H1 (cell line): ENCODE data around the gene ZMIZ1. TPM values are rescaled to one million over a fixed set of nuclear protein-coding genes. Genes with fewer than 3 reads are reported as not detected.

Experiments
- ASH2L ChIP-seq: fragments of 200-600, 300-600 bp; sonication (generic); IDR thresholded peaks from one replicate; pipeline ENCODE4 v1.7.1; 2017; ENCODE audit warnings: low read length
- CHD1 ChIP-seq: IDR thresholded peaks from 2 replicates; pipeline ENCODE4 v1.6.1; 2012; ENCODE audit warnings: low read depth, low read length, improper control_type of control experiment
- CHD7 ChIP-seq: fragments of 300-600 bp; sonication (generic); IDR thresholded peaks from 2 replicates; pipeline ENCODE4 v1.7.1; 2012; ENCODE audit warnings: low read length, moderate library complexity, mild to moderate bottlenecking, inconsistent platforms; ENCODE audit not compliant: insufficient replicate concordance
- E2F6 ChIP-seq: IDR thresholded peaks from 2 replicates; pipeline ENCODE4 v1.6.1; 2012; ENCODE audit warnings: inconsistent platforms
- JUN ChIP-seq: IDR thresholded peaks from 2 replicates; pipeline ENCODE4 v1.6.1; 2011; ENCODE audit warnings: low read depth, mild to moderate bottlenecking, improper control_type of control experiment, low read length
- JUND ChIP-seq: IDR thresholded peaks from 2 replicates; pipeline ENCODE4 v1.6.1; 2011; ENCODE audit warnings: mild to moderate bottlenecking, improper control_type of control experiment, low read length
- MAX ChIP-seq: IDR thresholded peaks from 2 replicates; pipeline ENCODE4 v1.6.1; 2012; ENCODE audit warnings: inconsistent platforms
- NANOG ChIP-seq: IDR thresholded peaks from 2 replicates; pipeline ENCODE4 v1.6.1; 2011; ENCODE audit warnings: low read length, low read depth, mild to moderate bottlenecking, inconsistent platforms; ENCODE audit not compliant: insufficient read depth, poor library complexity, severe bottlenecking
- RXRA ChIP-seq: IDR thresholded peaks from 2 replicates; pipeline ENCODE4 v1.6.1; 2011; ENCODE audit warnings: low read depth, mild to moderate bottlenecking, low read length, moderate library complexity; ENCODE audit not compliant: insufficient read depth
- SAP30 ChIP-seq: fragments of 300-600 bp; sonication (generic); IDR thresholded peaks from 2 replicates; pipeline ENCODE4 v1.7.1; 2012; ENCODE audit warnings: low read length, moderate library complexity, mild to moderate bottlenecking, inconsistent platforms; ENCODE audit not compliant: insufficient read depth, insufficient replicate concordance
- TAF7 ChIP-seq: optimal IDR thresholded peaks from 2 replicates; pipeline ENCODE3; 2011; ENCODE audit warnings: low read depth, mild to moderate bottlenecking, inconsistent platforms, low read length, moderate library complexity, borderline replicate concordance
- polyA plus RNA-seq, 7 experiments: library from polyadenylated mRNA; depleted of rRNA in 3 of 7; stranded (reverse) in 5 of 7; unstranded in 2 of 7; fragments of >200 nt in 5 of 7; fragments of 200-250 nt in 2 of 7; gene quantifications; 1 replicate in 5 of 7; 2 replicates in 1 of 7; 4 replicates in 1 of 7; pipeline versions ENCODE4 v1.2.1 to v1.2.3, GENCODE V29; 2011 to 2013; ENCODE audit warnings: missing spikeins in 2 of 7, mixed read lengths in 2 of 7
- total RNA-seq: library from RNA; stranded (reverse); fragmentation: NEBNext Ultra II Directional; extraction: Animal tissue kit (Norgen Biotek cat#: 25700); gene quantifications from 2 replicates; pipeline ENCODE4 v1.2.1, GENCODE V29; 2021

ZMIZ1 gene
- total and polyA plus RNA-seq, 2 of the 8 experiments (the other 6 are each of a cell fraction or from before 2014, with no cell fraction given), result 8.1 to 28.0 TPM

DNA sequence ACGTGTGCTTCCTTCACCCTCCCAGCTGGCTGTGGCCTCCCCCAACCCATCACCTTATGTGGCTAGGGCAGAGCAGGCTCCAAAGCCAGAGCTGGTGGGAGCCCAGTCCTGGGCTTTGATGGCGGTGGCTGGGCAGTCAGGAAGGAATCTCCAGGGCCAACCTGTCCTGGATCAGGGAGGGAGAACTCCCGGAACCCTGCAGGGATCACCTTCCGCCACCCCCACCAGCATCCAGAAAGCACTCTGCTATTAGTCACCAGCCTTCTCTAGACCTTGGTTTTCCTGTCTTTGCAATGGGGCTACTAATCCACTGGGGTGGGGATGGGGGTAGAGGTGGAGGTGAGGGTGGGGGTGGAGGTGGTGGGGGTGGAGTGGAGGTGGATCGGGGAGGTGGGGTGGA, 139.0 kb downstream of the ZMIZ1 start (continued):
- TF ChIP-seq CHD7 (no peak), SAP30 (no peak), JUND (no peak), E2F6 (no peak), MAX (no peak), JUN (no peak), TAF7 (no peak), NANOG (no peak), ASH2L (no peak), RXRA (no peak), CHD1 (no peak)
- TF ChIP-seq, all 59 proteins: peak for 0
